ENCODE data around the gene PRXL2A.

- TF ChIP-seq USF2 (IDR thresholded peaks at IDR 0.05; ENCODE audit: low read depth, low read length) (no peak), CTCF (conservative IDR thresholded peaks at IDR 0.05; ENCODE audit: low read depth, low read length) (no peak), NFE2L2 (IDR thresholded peaks at IDR 0.05; ENCODE audit: low read depth, low read length) (no peak), RAD21 (IDR thresholded peaks at IDR 0.05; ENCODE audit: low read length) (no peak), POLR2A (IDR thresholded peaks at IDR 0.05; ENCODE audit: low read depth, low read length) (no peak)
These were observed 50.9 kb downstream of the PRXL2A start for GRCh38 chr10:80459047-80459865.

Measured in IMR-90 (cell line).